GM12892 (cell line): Measurements from ENCODE around the gene VASP.

Experiments used
- DNase-seq: peaks from one replicate; pipeline ENCODE4 v3.0.0; 2011; ENCODE audit not compliant: insufficient read length
- FAIRE-seq: peaks from 2 replicates; lab custom pipeline; 2011; peaks lifted over from hg19 to GRCh38; lab: Jason Lieb, UNC
- POLR2A ChIP-seq: IDR thresholded peaks from 2 replicates; pipeline ENCODE4 v1.6.1; 2011; ENCODE audit warnings: low read depth, low read length, control low read depth
- POLR2AphosphoS5 ChIP-seq: IDR thresholded peaks from 2 replicates; pipeline ENCODE4 v1.6.1; 2011; ENCODE audit warnings: low read depth, low read length, control low read depth
- TAF1 ChIP-seq: IDR thresholded peaks from 2 replicates; pipeline ENCODE4 v1.6.1; 2011; ENCODE audit warnings: low read depth, mild to moderate bottlenecking, control low read depth, low read length, borderline replicate concordance

VASP gene

DNA sequence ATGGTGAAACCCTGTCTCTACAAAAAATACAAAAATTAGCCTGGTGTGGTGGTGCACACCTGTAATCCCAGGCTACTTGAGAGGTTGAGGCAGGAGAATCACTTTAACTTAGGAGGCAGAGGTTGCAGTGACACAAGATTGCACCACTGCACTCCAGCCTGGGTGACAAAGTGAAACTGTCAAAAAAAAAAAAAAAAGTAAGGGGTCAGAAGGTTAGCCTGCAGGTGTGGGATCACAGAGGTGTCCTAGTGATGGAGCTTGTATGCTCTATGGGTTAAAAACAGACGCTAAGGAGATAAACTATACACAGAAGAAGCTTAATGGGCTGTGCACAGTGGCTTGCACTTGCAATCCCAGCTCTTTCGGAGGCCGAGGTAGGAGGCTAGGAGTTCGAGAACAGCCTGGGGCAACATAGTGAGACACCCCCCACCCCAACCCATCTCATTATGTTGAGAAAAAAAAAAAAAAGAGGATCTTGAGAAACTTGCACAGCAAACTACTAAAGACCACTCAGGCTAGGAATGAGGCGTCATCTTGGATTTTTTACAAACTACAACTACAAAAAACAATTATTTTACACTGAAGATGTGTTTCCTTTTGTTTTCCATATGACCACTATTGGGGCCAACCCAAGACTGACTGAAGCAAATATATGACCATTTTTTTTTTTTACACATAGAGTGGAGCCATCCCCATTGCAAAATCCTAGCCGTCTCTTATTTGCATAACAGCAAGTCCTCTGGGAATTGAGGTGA, 31.6 kb upstream of the VASP start:
- FAIRE-seq (no peak), DNase-seq (no peak)
- TF ChIP-seq POLR2A (no peak), POLR2AphosphoS5 (no peak), TAF1 (no peak)

DNA sequence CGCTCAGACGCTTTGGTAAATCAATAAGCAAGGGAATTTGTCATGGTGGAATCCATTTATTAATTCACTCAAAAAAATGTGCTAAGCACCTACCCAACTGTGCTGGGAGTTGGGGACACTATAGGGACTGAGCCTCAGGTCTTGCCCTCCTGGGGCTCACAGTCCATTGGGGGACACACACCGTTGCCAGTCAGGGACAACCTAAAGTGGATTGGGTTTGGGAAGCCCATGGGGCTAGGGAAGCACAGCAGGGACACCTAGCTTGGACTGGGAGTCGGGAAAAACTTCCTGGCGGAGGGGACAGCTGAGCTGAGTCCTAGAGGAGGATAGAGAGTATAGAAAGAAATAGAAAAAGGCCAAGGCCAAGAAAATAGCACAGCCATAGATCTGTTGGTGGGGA, 31.0 kb upstream of the VASP start:
- no peak for FAIRE-seq
- TF ChIP-seq TAF1, result no peak
- no peak for TF ChIP-seq POLR2A
- TF ChIP-seq POLR2AphosphoS5, result no peak
- no peak for DNase-seq

DNA sequence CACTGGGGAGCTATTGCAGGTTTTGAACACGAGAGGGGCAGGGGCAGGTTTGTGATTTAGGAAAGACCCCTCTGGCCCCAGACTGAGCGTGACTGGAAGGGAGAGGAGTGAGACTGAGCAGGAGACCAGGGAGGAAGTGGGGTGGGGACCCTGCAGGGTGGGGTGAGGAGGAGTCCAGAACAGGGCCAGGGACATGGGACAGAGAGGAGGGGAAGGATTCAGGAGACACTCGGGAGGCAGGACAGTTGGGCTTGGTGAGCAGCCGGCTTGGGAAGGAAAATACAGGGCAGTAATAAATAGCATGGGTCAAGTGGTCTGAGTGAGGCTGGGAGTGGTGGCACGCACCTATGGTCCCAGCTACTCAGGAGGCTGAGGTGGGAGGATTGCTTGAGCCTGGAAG, 30.1 kb upstream of the VASP start:
- no peak for TF ChIP-seq POLR2A
- TF ChIP-seq POLR2AphosphoS5, result no peak
- no peak for TF ChIP-seq TAF1
- FAIRE-seq (no peak), DNase-seq (no peak)

DNA sequence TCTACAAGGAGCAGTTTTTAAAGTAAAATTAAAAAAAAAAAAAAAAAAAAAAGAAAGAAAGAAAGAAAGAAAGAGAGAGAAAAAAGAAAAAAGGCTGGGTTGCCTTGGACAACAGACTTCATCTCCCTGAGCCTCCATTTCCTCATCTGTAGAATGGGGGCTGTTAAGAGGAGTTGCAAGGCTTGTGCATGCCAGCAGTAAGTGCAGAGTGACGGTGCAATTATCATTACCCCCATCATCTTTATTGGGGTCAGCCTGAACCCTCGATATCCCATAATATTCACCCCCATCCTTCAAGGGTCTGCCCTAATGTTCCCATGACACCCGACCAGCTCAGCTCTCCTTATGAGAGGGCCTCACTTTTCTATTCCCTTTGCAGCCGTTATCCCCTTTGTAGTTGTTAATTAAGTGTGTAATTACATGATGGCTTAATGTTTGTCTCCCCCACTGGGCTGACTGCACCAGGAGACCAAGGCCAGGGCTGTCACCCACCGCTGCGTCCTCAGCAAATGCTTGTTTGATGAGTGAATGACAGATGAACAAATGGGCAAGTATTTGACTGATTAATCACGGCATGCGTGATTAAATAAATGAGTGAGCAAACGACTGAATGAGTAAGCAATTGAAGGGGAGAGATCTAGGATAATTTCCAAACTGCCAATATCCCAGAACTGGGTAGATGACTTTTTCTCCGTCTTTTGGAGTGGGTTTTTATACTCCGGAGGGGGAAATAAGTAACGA, 29.4 kb upstream of the VASP start:
- TF ChIP-seq TAF1 (no peak), POLR2AphosphoS5 (no peak), POLR2A (no peak)
- DNase-seq, result no peak

DNA sequence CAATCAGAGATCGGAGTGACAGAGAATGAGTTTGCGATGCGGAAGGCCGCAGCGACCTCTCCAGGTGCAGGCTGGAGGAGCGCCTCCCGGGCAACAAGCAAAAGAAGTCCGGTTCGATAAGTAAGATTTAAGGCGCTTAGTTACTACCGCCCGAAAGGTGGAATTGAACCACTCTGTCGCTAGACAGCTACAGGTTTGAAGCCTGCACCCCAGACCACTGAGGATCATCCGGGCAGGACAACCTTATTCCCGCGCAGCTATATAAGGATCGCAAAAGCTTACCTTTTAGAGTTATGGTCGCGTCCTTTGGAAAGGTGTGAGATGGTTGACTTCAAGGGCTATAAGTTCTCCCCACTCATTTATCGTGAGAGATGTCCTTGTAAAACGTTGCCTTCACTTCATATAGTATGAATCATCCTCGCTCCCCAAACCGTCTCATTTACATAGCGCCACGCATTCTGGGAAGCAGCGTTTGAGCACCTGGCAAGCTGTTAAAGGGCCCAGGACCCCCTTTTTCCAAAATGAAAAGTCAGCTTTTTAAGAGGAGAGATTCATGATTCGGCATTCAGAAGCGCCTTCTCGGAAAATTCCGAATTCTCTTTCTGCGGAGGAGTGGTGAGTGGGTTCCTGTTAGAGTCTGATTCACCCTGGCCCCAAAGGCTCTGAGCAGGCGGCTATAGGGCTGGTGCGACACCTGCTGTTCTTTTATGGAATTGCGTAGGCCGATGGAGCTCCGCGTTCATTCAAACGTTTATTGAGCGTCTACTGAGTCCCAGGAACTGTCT, 28.6 kb upstream of the VASP start:
- FAIRE-seq (peak; percentile 99), DNase-seq (peak; percentile 64)
- TF ChIP-seq POLR2A (peak; percentile 73), POLR2AphosphoS5 (peak; percentile 86), TAF1 (no peak)

More for the DNA sequence above, 29.4 kb upstream of the VASP start:
- no peak for FAIRE-seq

DNA sequence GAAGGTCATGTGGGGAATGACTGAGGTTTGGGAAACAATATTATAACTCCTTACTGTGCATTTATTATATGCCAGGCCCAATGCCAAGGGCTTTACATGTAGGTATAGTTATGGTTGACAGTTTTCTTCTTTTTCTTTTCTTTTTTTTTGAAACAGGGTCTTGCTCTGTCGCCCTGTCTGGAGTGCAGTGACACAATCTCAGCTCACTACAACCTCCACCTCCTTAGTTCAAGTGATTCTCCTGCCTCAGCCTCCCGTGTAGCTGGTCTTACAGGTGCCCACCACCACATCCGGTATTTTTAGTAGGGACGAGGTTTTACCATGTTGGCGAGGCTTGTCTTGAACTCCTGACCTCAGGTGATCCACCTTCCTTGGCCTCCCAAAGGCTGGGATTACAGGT, 24.2 kb upstream of the VASP start:
- no peak for TF ChIP-seq POLR2AphosphoS5
- no peak for TF ChIP-seq TAF1
- DNase-seq (no peak), FAIRE-seq (no peak)

DNA sequence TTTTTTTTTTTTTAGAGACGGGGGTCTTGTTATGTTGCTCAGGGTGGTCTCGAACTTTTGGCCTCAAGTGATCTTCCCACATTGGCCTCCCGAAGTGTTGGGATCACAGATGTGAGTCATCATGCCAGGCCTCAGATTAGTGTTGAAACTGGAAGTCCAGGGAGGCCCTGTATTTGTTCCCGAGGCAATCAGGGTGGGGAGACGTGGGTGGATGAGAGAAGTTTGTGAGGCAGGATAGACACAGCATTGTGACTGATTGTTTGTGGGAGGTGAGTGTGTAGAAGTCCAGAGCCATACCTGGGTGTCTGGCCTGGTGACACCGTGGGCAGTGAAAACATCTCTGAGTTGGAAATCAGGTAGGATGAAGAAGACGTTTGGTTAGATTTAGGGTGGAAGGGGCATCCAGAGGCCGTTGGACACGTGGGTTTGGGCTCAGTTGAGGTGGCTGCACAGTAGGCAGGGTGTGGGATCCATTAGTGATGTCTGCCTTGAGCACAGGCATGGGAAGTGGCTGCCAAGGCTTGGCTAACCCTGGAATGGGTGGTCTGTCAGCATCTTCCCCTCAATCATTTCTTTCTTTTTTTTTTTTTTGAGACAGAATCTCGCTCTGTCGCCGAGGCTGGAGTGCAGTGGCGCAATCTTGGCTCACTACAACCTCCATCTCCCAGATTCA, 22.9 kb upstream of the VASP start:
- FAIRE-seq (no peak), DNase-seq (no peak)
- no peak for TF ChIP-seq TAF1
- TF ChIP-seq POLR2AphosphoS5, result no peak
- TF ChIP-seq POLR2A, result no peak

DNA sequence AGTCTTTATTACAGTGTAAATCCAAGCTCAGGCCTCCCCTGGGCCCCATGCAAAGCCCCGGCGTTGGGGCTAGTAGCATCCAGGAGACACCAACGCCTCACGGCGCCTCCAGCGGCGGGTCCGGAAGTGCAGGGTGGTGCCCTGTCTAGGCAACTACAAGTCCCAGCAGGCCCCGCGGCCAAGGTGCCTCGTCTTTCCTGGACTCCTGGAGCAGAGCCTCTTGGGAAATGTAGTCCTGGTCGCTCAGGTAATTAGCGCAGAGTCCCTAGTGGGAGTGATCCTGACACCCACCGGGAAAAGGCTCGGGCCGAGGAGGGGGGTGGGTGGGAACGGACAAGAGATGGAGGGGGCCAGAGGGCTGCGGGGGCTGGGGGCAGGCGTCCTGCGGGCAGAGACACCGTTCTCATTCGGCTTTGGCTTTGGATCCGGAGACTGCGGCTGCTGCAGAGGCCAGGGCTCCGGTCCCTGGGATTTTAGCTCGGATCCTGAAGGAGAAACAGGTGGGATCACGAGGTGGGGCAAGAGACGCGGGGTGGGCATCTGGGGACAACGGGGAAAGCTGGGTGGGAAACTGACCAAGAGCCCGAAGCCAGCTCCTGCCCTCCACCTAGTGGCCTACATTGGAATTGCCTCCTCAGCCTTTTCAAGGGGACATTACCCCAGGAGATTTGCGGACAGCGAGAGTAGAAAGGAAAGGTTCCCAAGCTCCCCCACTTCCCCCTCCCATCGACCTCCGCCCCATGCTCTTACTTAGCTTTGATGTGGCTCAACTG, 21.8 kb upstream of the VASP start:
- DNase-seq (peak; percentile 87), FAIRE-seq (peak; percentile 92)
- no peak for TF ChIP-seq POLR2AphosphoS5
- TF ChIP-seq TAF1, result 0 out of 2 replicates have a peak, but pooled peaks have one; percentile 20

DNA sequence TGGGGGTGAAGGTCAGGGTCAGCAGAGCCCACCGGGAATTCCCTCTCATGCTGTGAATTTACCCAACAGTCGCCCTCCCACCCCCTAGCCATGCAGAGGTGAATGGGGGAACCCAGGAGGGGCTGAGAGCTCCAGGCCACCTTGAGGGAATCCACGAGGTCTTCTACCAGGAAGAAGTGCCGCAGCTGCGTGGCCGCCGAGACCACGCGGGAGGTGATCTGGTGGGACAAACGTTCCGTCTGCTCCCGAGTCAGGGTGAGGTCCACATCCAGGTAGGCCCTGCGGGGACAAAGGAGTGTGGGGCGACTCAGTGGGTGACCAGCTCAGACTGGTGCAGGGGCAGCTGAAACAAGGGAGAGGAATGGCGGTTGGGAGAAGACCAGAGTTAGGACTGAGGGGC, 18.6 kb upstream of the VASP start:
- no peak for FAIRE-seq
- DNase-seq, result no peak
- TF ChIP-seq POLR2AphosphoS5, result no peak
- no peak for TF ChIP-seq TAF1
- no peak for TF ChIP-seq POLR2A

DNA sequence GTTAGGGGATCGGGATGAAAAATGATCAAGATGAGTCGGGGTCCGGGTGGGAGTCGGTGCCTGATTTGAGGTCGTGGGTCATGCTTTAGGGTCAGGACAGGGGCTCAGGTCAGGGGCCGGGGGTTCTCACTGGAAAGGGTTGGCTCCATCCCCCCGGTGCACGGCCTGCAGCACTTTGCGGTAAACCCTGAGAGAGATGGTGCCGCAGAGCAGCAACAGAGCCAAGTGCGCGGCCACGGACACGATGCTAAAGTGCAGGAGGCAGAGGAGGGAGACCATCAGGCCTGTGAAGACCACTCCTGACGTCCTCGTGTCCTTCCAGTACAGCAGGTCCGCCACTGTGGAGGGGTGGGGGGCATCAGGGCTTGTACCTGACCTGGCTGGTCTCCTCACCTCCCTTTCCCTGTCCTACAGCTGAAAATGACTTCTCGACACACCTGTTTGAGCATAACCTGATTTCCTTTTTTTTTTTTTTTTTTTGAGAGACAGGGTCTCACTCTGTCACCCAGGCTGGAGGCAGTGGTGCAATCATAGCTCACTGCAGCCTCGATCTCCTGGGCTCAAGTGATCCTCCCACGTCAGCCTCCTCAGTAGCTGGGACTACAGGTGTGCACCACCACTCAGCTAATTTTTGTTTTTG, 17.9 kb upstream of the VASP start:
- FAIRE-seq, result no peak
- TF ChIP-seq TAF1 (no peak), POLR2A (no peak), POLR2AphosphoS5 (no peak)

More for the DNA sequence above, 17.9 kb upstream of the VASP start:
- DNase-seq, result no peak
